Muscle of back (tissue), 13 donors: ENCODE results near the gene RIPK4. TPM values are rescaled to one million over a fixed set of nuclear protein-coding genes. Genes with fewer than 3 reads are reported as not detected.

Experiments
- DNase-seq, 3 donors: peaks; one replicate each; pipeline versions ENCODE4 v3.0.0 to v3.0.0-alpha.2; 2013
- long read RNA-seq, 9 donors: transcript quantifications; one replicate each; lab custom pipeline, GENCODE V29; 2026
- polyA plus RNA-seq, 10 donors: library from polyadenylated mRNA; unstranded; fragments of 120-200 nt; gene quantifications; one replicate each; pipeline ENCODE4 v1.2.1, GENCODE V29; 2013; ENCODE audit not compliant: insufficient read length in 10 of 10

The RIPK4 gene
- 1 to 10 TPM in 2 of 10 donors, under 1 TPM in 8; 0.15 to 3.1 (median 0.26) TPM for polyA plus RNA-seq
- long read RNA-seq, donor 1: 0 reads
- long read RNA-seq, donor 2: 0 reads
- long read RNA-seq, donor 3: 0 reads
- long read RNA-seq, donor 4: 0 reads
- long read RNA-seq, donor 5: 0 reads
- long read RNA-seq, donor 6: 0 reads
- long read RNA-seq, donor 7, partial matches to known transcripts: 0 of 1 reads
- long read RNA-seq, donor 7, other reads (novel, unspliced or antisense): 0 of 1 reads
- long read RNA-seq, donor 8: 0 reads
- long read RNA-seq, donor 9: 0 reads

DNA sequence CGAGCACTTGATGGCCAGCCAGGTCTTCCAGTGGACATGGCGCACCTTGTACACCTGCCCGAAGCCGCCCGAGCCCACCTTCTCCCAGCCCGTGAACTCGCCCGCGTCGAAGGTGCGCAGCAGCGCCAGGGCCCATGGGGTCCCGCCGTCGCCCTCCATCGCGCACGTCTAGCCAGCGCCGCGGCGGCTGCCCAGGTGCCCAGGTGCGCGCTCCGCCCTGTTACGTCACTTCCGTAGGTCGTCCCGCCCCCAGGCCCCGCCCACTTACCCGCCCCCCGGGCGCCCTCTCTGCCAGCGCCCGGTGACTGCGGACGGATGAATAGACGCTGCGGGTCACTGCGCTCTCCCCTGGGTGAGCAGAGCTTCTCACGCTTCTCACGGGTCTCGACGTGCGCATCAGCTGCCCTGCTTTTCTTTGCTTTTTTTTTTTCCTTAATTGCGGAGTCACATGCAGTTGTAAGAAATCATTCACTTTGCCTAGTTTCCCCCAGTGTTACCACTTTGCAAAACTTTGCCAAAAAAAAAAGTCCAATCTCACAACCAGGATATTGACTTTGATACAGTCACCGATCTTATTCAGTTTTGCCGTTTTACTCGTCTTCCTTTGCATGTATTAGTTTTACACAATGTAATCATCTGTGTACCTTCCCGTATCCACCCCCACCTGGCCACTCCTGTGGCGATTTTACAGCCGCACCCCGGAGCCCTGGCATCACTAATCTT is at the start of gene RIPK4:
RIPK4 (minus strand) TSS at position 170 of the 723 bp plus-strand sequence; CDS start at position 159, 11 bp downstream.
- no peak for DNase-seq

DNA sequence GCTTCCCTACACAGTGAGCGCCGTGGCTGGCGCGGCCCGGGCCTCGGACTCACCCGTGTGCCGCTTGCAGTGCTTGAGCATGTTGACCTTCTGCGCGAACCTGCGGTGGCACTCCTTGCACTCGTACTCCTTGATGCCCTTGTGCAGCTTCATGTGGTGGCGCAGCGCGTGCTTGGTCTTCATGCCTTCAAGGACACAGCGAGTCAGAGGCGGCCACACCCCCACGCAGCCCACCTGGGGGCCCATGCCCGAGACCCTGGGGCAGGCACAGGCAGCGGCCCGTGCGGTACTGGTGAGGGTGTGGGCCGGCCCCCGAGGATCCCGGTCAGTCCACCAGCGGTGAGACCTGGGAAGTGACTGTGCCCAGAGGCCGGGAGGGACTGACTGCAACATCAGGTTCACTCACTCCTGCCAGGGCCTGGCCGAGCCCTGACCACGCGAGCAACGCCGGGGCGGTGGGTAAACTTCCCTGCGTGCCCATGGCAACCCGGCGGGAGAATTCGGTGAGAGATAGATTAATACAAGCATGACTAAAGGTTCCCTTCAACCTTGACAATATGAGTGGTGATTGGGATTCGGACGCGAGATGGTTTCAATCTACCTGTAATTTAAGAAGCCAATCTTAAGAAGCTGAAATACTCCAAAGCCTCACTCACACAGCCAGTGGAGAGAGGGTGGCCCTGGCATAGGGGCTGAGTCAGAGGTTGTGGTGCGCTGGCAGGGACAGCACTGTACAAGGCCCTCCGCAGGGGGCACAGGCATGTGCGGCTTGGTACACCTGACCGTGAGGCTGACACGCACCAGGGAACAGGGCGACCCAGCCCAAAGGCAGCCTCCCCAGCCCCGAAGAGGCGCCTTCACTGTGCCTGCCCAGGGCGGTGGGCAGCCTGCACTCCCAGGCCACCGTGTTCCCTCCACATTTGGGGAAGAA is 49.1 kb upstream of the RIPK4 start:
- peak in 1 of 3 donors; percentile 11 for DNase-seq

DNA sequence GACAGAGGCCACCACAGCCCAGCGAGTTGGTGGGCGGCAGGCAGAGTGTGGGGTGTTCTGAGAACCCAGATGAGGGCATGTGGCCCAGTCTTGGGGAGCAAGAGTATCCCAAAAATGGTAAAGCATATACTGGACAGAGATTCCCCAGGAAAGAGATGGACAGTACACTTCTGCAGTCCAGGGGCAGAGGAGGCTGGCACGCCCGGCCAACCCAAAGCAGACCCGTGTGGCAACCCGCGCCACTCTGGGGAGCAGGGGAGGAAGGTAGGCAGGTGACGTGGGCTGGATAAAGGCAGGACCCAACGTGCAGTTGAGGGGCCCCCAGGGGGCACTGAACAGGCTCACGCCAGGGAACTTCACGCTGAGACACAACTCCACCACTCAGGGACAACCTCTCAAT is 46.4 kb upstream of the RIPK4 start:
- DNase-seq: no peak

DNA sequence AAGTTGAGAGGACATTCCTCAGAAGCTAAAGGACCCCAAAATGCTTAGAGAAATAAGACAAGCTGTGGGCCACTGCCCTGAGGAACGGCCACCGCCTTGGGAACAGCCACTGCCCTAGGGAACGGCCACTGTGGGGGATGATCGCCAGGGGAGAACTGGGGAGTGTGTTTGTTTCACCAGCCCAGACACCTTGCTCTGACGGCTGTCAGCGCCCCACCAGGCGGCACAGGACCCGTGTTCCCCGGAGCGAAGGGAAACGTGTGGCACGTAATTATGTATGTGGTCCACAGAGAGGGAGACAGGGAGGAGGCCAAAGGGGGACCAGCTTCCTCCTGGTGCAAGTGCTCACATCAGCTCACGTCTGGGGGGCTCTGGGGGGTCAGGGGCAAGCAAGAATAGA is 45.8 kb upstream of the RIPK4 start:
- no peak for DNase-seq

DNA sequence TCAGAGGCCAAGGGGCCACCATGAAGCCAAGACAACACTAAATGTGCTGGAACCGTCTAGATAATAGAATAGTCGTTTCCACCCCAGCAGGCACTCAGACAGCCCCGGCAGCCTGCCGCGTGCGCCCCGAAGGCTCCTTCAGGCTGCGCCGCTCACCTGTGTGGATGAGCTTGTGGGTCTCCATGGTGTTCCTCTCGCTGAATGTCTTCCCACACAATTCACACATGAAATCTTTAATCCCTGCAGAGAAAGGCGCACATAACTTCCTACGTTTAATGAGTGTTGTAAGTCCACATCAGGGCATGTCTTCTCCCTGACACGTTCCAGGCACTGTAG is 43.7 kb upstream of the RIPK4 start:
- no peak for DNase-seq

DNA sequence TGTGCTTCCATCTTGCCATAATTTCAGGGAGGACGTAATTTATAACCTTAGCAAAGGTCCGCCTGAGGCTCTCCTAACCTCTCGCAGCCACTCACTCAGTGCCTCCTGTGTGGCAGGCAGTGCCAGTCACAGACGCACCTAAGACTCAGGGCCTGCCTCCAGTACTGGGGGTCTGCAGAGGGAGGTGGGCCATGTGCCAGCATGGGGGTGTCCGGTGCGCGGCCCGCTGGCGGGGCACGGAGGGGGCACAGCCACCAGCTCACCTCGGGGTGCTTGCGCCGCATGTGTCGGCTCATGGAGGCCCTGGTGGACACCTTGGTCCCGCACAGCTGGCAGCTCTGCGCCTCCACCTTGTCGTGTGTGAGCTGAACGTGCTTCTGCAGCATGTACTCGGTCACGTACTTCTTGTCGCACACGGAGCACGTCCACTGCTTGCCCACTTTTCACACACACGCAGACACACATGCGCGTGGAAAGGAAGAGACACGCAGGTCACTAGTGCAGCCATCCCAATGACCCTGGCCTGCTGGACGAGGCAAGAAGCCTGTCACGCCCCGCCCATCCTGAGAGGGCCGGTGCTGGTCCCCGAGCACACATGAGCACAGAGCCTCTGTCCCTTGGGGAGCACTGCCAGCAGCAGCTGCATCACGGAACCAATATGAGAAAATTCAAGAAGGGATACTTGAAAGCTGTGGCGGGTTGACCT is 43.2 kb upstream of the RIPK4 start:
- no peak for DNase-seq

DNA sequence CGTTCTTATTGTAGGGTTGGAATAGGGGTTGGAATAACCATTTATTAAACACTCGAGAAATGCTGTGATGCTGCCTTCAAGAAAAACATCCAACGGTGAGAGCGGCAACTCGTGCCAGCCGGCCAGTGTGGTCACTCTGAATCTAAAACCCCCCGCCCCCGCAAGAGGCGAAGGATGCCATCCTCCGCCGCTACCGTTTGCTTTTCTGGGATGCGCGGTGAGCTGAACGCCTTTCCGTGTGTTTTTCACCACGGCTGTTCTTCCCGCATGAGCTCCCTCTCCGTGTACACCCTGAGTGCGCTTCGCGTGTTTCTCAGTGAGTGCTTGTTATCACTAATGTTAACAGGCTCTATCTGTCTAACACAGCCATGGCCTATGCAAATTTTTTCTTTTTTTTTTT is 42.0 kb upstream of the RIPK4 start:
- DNase-seq: no peak

DNA sequence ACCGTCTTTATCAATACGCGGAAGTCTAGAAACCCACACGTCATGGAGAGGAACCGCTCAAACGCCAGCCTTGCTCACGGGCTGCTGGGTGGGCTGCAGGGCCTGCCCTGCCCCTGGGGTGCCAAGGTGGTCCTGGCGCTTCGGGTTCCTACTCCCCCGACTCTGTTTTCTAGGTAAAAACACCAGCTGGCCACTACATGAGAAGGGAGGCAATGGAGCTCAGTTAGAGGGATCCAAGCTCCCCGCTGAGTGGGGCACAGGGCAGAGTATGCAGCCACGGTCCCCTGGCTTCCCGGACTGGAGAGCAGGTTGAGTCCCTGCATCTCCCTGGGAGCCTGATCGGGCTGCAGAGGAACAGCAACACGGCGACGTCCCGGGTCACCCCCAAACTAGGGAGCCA is 41.2 kb upstream of the RIPK4 start:
- no peak for DNase-seq

DNA sequence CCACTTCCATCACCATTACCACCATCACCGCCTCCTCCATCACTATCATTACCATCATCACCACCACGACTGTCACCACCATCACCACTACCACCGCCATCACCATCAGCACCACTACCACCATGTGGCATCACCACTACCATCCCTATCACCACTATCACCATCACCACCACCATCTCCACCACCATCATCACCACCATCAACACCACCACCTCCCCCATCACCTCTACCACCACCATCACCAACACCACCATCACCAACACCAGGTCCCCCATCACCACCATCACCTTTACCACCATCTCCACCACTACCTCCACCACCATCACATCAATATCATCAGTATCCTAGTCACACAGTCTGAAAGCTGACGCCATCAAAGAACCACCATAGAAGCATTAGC is 39.9 kb upstream of the RIPK4 start:
- no peak for DNase-seq

DNA sequence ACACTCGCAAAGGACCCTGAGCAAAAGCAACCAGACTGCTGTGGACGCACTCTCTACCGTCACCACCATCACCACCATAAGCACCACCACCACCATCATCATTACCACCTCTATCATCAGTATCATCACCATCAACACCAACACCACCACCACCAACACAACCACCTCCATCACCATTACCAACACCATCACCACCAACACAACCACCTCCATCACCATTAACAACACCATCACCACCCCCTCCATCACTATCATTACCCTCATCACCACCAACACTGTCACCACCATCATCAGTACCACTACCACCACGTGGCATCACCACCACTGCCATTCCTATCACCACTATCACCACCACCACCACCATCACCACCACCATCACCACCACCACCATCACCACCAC is 38.8 kb upstream of the RIPK4 start:
- no peak for DNase-seq

DNA sequence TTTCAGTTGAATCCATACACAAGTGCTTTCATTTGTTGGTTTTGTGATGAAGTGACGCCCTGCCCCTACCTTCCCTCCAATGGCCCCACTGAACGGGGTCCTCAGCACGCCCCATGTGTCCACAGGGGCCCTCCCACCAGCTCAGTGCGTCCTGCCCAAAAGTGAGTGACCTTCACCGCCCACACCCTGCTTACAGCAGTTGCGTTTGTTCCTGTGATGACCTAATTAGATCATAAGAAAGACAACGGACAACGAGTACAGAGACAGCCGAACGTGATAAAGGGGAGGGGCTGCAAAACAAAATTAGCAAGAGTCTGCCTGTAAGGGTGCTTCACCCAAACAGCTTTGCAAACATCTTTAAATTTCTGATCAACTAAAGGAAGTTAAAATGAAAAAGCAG is 38.2 kb upstream of the RIPK4 start:
- DNase-seq: no peak

DNA sequence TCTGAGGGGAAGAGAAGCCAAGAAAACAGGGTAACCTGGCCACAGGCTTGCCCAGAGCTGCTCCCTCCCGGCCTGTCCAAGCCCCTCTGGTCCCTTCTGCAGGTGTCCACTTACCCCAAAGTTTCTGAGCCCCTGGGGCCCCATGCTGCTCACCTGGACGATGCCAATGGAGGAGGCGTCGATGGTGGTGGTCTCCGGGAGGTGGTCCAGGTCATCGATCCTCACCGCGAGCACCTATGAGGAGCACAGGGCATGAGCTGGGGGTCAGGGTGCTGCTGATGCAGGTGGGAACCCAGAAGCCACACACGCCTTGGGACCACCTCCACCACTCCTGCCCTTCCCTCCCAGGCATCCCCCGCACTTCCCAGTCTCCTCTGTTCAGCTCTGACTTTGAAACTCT is 37.5 kb upstream of the RIPK4 start:
- DNase-seq: no peak

DNA sequence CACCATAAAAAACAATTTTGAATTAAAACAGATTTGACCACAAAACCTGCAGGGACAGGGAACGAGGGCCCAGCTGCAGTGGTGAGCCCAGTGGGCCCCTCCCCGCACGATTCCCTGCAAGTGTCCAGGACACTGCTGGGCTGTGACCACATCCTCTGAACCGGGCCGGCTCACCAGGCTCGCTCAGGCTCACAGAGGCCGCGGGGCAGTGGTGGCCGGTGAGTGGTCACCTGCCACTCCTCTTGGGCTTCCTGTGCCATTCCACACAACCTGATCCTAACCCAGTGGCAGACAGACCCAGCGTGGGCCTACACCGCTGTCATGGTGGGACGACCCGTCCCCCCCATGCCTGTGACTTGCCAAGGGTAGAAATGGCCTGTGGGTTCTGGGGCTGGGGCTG is 36.5 kb upstream of the RIPK4 start:
- DNase-seq: no peak

DNA sequence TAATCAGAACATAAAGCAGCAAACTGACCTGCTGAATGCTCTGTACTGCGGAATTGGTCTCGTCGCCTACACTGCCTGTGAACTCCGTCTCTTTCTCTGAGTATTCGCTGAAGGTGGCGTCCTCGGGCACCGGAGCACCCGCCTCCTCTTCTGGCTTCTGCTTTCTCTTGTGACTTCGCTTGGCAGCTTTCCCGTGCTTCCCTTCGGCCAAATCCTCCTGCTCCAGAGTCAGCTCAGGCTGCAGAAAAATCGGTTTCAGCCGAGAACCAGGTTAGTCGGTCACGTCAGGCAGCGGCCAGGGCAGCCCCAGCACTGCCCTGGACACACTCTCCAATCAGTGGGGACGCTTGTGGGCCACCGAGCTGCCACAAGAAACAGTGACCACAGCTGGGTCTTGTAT is 35.8 kb upstream of the RIPK4 start:
- peak; percentile 32 to 73 (median 59) for DNase-seq

DNA sequence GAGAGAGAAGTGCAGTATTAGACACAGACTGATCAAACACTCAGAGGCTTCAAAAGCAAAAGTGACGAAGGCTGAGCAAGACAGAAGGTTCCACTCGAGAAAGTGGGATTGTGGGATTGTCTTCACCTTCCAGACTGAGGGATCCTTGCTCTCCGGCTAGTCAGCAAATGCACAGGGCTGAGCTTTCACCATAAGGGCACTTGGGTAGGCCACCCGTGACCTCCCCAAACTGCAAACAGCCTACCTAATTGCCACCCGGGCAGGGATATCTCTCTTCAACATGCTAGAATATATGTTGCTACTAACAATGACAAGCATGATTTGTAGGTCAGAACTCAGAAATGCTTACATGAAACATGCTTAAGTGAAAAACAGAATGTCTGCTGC is 35.3 kb upstream of the RIPK4 start:
- DNase-seq: no peak

DNA sequence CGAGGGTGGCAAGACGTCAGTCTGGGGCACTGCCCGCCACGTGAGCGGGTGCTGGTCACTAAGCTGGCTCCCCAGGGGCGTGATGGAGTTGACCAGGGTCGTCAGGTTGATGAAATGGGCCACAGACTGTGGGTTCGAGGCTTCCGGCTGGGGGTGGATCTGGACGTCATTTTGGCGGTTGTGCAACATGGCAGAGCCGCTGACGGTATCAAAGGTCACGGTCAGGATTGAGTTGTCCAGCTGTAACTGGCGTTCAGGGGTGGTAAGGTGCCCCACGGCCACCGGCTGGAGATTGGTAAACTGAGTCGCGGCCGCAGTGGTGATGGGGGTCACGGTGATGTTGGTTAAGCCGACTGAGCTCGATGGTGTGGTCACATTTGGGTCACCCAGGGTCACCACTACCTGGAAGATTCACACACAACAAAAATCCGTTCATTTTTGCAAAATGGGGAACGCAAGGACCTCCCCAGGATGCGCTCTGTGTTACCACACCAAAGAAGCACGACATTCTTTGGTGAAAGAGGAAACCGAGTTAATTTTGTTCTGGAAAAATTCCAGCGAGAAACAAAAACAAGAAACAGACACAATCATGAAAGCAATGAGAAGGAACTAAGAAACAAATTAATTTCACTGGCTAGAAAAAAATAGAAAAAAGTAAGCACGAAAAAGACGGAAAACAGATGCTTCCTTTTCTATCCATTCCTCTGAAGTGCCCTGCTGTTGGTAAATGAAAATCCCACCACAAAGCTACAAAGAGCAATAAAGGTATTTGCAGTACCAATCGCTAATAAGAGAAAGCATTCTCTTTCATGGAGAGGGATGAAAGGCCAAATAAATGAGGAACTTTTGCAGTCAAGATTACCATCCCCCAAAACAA is 34.7 kb upstream of the RIPK4 start:
- no peak for DNase-seq

DNA sequence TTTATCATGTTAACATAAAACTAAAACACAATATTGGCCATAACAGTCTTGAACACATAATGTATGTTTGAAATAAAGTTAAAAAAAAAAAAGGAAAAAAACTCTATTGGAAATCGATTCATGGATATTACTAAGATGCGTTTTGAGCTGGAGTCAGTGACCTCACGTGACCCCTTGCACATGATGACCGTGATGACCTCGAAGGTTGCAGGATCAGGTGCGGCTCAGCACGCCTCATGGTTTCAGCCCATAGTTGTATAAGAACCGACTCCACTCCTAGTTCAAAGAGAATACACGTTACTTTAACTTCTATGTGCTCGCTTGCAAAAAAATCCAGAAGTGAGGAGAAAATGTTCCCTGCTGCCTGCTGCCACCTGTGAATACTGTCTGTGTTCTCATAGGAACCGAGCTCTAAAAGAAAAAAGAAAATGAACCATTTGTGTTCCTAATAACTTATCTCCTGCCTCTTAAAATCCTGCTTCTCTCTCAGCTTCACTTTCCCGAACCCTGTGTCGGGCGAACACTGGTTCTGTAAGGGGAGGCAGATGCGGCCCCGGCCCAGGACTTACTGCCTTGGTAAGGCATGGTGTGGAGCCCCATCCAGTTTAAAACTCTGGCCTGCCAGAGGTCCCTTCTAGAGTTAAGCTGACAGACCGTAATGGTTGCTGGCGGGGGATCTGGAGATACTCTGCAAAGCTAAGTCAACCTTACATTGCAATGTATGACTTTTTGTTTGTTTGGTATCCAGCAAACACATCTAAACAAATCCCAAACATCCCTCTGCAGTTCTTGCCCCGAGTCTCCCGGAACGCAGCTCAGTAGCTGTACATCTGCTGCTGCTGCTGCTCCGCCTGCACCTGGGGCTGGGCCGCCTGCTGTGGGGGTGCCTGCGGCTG is 33.8 kb upstream of the RIPK4 start:
- DNase-seq: peak in 1 of 3 donors; percentile 44

DNA sequence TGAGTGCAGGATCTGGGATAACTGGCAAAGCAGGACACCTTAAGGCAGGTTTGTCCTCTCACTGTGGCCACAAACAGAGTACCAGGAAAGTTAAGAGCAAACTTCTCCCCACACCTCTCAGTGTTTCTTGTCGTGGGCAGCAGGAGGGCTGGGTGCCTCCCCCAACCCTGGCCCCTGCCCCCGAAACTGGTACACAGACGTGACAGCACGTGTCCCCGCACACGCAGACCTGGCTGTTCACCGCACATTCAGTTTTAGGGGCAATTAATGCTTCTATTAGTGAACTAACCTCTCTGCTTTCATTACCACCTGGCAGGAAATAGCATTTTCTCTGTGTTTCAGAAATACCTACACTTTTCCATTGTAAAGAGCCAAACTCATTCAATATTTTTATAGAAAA is 32.9 kb upstream of the RIPK4 start:
- no peak for DNase-seq

DNA sequence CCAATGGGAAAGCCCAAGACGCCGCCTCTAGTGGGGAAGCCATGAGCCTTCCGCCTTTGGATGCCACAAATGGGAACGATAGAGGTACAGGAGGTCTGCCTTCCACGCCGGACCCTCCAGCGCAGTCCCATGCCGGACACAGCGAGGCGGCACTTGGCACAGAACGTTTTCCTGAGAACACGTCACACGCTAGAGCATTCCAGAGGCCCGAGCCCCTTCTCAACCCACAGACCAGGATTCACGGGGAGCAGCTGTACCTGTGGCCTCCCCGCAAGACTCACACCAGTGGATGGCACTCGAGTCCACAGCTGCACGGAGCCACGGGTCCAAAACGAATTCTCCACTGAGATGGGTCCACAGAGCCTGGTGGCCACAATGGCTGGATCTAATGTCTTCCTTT is 31.5 kb upstream of the RIPK4 start:
- DNase-seq: no peak
